DOHH2 (cell line): Measurements from ENCODE around the gene IGF1R.

Experiments
- H3F3A ChIP-seq: fragments of 200-600 bp; sonication (generic), shearing (Covaris generic); 2 replicates; pipeline ENCODE4 v1.6.0; 2016; ENCODE audit warnings: antibody characterized with exemption, mild to moderate bottlenecking; ENCODE audit not compliant: control insufficient read depth, insufficient read depth
- H3K27ac ChIP-seq: fragments of 200-600 bp; sonication (generic); 2 replicates; pipeline ENCODE4 v1.5.1; 2014; ENCODE audit warnings: low read depth, mild to moderate bottlenecking, low read length, moderate library complexity
- H3K27me3 ChIP-seq: fragments of 200-600 bp; sonication (generic); 2 replicates; pipeline ENCODE4 v1.6.1; 2014; ENCODE audit warnings: mild to moderate bottlenecking, low read length, mixed read lengths; ENCODE audit not compliant: control insufficient read depth
- H3K36me3 ChIP-seq: fragments of 200-600 bp; sonication (generic); 2 replicates; pipeline ENCODE4 v1.6.1; 2014; ENCODE audit warnings: mild to moderate bottlenecking, low read length, moderate library complexity, mixed read lengths; ENCODE audit not compliant: control insufficient read depth
- H3K4me1 ChIP-seq: fragments of 200-600 bp; sonication (generic); 2 replicates; pipeline ENCODE4 v1.6.1; 2014; ENCODE audit warnings: mild to moderate bottlenecking, low read length, mixed read lengths; ENCODE audit not compliant: control insufficient read depth
- H3K4me2 ChIP-seq: fragments of 200-600 bp; sonication (generic); 2 replicates; pipeline ENCODE4 v1.6.0; 2014; ENCODE audit warnings: mild to moderate bottlenecking, low read length, moderate library complexity
- H3K4me3 ChIP-seq: fragments of 200-600 bp; sonication (generic); 2 replicates; pipeline ENCODE4 v1.5.1; 2014; ENCODE audit warnings: mild to moderate bottlenecking, low read length, mixed read lengths
- H3K79me2 ChIP-seq: fragments of 200-600 bp; sonication (generic); 2 replicates; pipeline ENCODE4 v1.6.1; 2014; ENCODE audit warnings: mild to moderate bottlenecking, low read length, mixed read lengths; ENCODE audit not compliant: control insufficient read depth
- H3K9me2 ChIP-seq: fragments of 200-600 bp; sonication (generic); replicated peaks from 2 replicates; pipeline ENCODE4 v1.6.1; 2014; ENCODE audit warnings: mild to moderate bottlenecking, low read length, mixed read lengths; ENCODE audit not compliant: control insufficient read depth
- H3K9me3 ChIP-seq: fragments of 200-600 bp; sonication (generic); 2 replicates; pipeline ENCODE4 v1.6.1; 2014; ENCODE audit warnings: antibody characterized with exemption, low read length, mixed read lengths; ENCODE audit not compliant: control insufficient read depth, insufficient read depth
- H4K20me1 ChIP-seq: fragments of 200-600 bp; sonication (generic); 2 replicates; pipeline ENCODE4 v1.6.0; 2014; ENCODE audit warnings: low read depth, mild to moderate bottlenecking, antibody characterized with exemption, low read length, moderate library complexity; ENCODE audit not compliant: control insufficient read depth, insufficient read depth
- EZH2phosphoT487 ChIP-seq: fragments of 200-600 bp; sonication (generic); IDR thresholded peaks from 2 replicates; pipeline ENCODE4 v1.6.1; 2017; ENCODE audit warnings: borderline replicate concordance, mild to moderate bottlenecking, antibody characterized with exemption, low read length, moderate library complexity, mixed read lengths
- TF ChIP-seq, protein P1 (sequence below): fragments of 200-600 bp; sonication (generic); IDR thresholded peaks from one replicate; pipeline ENCODE4 v1.5.1; 2014; ENCODE audit warnings: antibody characterized with exemption, mild to moderate bottlenecking, low read depth, low read length; ENCODE audit not compliant: poor library complexity, severe bottlenecking

IGF1R gene

DNA sequence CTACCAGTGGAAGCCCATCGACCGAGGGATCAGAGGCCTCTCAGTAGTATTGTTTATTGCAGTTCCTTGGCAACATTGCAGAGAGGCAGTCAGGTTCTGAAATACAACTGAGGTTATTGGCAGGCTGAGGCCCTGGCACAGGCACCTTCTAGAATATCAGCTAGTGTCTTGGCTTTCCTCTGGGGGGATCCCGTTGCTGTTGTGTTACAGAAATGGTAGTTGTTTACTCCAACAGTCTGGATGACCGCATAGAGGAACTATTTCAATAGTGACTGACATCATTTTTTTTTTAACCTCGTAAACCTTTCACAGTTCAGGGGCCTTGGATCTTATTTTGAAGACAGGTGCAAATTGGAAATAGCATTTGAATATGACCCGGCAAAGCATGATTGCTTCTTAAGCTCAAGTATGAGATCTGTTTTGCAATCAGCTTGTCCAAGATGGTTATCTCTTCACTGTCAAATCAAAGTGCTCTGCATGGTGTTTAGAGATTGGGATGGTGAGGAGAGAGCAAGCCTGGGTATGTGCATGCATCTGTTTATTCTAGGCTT is 295.3 kb downstream of the IGF1R start:
- Histone ChIP-seq H3K4me1 (0 out of 2 replicates have a peak, but pooled peaks cover 4% of the 10 kb centered on the region), H3F3A (no peaks in the 10 kb centered on the region), H3K9me3 (no peaks in the 10 kb centered on the region), H3K4me3 (no peak overlapping the region), H3K4me2 (no peak overlapping the region), H3K36me3 (no peaks in the 10 kb centered on the region), H3K27ac (no peak overlapping the region), H3K9me2 (no peaks in the 10 kb centered on the region), H3K79me2 (no peaks in the 10 kb centered on the region), H3K27me3 (no peaks in the 10 kb centered on the region), H4K20me1 (no peaks in the 10 kb centered on the region)
- TF ChIP-seq, protein P1, sequence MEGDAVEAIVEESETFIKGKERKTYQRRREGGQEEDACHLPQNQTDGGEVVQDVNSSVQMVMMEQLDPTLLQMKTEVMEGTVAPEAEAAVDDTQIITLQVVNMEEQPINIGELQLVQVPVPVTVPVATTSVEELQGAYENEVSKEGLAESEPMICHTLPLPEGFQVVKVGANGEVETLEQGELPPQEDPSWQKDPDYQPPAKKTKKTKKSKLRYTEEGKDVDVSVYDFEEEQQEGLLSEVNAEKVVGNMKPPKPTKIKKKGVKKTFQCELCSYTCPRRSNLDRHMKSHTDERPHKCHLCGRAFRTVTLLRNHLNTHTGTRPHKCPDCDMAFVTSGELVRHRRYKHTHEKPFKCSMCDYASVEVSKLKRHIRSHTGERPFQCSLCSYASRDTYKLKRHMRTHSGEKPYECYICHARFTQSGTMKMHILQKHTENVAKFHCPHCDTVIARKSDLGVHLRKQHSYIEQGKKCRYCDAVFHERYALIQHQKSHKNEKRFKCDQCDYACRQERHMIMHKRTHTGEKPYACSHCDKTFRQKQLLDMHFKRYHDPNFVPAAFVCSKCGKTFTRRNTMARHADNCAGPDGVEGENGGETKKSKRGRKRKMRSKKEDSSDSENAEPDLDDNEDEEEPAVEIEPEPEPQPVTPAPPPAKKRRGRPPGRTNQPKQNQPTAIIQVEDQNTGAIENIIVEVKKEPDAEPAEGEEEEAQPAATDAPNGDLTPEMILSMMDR = no peak
- no peak for TF ChIP-seq EZH2phosphoT487

DNA sequence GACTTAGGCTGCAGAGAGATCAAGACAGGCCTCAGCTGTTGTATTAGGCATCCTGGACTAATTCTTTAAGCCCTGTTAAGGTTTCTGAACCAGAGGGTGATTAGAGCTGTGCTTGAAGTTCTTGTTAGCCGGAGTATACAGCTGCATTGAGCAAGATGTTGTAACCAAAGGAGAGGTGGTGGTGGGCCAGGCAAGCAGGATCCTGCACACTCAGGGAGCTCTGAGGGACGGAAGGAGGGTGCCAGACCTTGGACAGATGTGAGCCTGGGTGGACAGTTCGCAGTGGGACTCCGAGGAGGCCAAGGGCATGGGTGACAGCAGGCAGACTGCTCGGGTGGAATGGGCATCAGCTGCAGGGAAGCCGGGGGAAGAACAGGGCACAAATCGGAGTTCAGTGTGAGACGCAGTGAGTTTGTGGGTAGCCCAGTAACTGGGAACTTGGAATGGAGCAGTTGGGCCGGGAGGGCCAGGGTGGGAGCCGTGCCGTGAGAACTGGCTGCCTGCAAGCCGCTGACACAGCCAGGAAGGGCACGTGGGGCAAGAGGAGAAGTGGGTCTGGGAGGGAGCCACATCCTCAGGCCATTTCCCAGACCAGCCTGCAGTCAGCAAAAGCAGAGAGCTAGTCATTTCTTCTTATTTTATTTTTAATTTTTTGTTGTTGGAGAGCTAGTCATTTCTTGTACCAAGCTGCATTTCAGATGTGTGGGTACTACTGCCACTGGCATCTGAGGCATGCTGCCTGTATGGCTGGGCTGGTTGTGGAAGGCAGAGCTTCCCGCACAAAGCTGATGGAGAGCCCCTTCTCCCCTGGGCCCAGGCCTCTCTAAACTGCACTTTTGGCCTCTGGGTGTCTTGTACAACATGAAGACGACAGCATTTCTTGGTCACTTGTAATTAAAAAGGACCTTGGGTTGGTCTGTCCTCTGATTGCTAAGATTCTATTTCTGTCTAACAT is 298.2 kb downstream of the IGF1R start:
- no peaks in the 10 kb centered on the region for H4K20me1 ChIP-seq
- no peak overlapping the region for H3K4me3 ChIP-seq
- H3K79me2 ChIP-seq = no peaks in the 10 kb centered on the region
- H3K36me3 ChIP-seq = no peaks in the 10 kb centered on the region
- H3F3A ChIP-seq = no peaks in the 10 kb centered on the region
- no peak for TF ChIP-seq EZH2phosphoT487
- TF ChIP-seq, protein P1 = no peak
- 0 out of 2 replicates have a peak, but pooled peaks cover 4% of the 10 kb centered on the region for H3K4me1 ChIP-seq
- no peaks in the 10 kb centered on the region for H3K27me3 ChIP-seq
- no peaks in the 10 kb centered on the region for H3K9me2 ChIP-seq
- H3K27ac ChIP-seq = no peak overlapping the region
- H3K9me3 ChIP-seq = no peaks in the 10 kb centered on the region
- no peak overlapping the region for H3K4me2 ChIP-seq

DNA sequence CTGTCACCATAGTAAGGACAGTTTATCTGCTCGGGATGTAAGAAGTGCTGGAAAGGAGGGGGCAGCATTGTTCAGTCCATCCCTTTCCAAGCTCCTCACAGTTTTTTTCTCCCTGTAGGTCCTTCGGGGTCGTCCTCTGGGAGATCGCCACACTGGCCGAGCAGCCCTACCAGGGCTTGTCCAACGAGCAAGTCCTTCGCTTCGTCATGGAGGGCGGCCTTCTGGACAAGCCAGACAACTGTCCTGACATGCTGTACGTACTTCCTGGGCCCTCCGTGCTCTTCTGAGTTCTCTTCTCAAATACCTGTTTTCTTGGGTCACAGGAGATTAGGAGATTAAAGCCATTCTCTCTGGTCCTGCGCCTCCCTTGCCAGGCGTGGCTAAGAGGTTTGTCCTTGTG is 300.1 kb downstream of the IGF1R start:
- Histone ChIP-seq H3K79me2 (no peaks in the 10 kb centered on the region), H3F3A (no peaks in the 10 kb centered on the region), H3K4me3 (no peak overlapping the region), H3K9me2 (no peaks in the 10 kb centered on the region), H3K9me3 (no peaks in the 10 kb centered on the region), H3K4me1 (0 out of 2 replicates have a peak, but pooled peaks cover 2% of the 10 kb centered on the region), H3K4me2 (no peak overlapping the region), H3K27me3 (no peaks in the 10 kb centered on the region), H3K27ac (no peak overlapping the region), H3K36me3 (no peaks in the 10 kb centered on the region), H4K20me1 (no peaks in the 10 kb centered on the region)
- TF ChIP-seq, protein P1 = no peak
- TF ChIP-seq EZH2phosphoT487 = no peak
